ENCODE measurements around the gene CYB5D1.

CYB5D1 gene

GRCh38 chr17:7833795-7834541 lies 23.8 kb upstream of the CYB5D1 start, which contains the start of gene KDM6B:
KDM6B (plus strand) TSS chr17:7834217; CDS start chr17:7845555, 11,338 bp downstream.
- peak; percentile 92 for DNase-seq (ENCODE audit: low read depth)

DNA sequence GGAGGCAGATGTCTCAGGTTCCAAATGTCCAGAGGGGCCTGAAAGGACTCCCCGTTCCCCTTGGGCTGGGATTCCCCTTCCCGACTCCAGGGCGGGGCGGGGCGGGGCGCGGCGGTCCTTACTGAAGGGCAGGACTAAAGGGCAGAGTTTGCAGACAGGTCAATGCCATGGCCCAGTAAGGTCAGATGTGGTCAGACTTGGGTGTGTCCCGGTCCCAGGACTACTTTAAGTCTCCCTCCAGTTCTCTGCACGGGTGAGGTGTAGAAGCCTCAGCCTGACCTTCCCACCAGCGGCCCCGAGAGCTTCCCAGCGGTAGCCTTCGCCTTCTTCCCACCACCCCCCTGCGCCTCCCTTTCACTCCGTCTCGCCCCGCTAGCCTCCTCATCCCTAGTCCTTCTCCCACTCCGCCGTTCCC lies 23.3 kb upstream of the CYB5D1 start:
- DNase-seq (ENCODE audit: low read depth), result no peak

DNA sequence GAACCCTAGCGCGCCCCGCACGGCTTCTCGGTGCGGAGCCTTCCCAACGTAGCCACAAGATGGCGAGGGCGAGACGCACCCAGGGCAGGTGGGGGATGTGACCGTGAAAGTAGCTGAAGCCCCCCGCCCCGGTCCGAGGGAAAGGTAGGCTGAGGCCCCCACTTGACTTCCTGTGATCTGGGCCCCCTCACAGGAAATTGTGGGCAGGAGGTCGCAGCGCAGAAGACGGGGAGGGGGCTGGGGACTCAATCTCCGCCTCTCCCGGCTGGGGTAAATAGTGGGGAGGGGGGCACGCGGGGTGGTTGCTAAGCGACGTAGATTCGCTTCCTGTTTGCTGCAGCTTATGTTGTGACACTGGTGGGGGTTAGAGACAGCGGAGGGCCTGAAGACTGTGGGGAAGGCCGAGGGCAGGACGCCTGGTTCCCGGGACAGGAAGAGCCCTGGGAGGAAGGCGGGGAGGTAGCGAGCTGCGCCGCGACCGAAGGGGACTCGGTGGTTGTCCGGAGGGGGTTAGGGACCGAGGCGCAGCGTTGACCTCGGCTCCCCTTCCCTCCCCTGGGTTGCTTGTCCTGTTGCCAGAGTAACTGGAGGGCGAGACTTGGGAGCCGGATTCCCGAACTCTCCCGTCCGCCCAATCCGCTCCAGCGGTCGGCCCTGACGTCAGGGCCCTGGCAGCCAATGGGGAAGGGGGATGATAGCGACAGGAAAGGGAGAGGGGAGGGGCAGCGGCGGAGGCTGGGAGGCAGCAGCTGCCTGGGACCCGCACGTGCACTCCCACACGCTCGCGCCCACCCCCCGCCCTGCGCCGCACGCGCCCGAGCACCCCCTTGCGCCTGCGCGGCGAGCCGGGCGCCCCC lies 22.6 kb upstream of the CYB5D1 start:
- peak; percentile 99 for DNase-seq (ENCODE audit: low read depth)

GRCh38 chr17:7835814-7836595 lies 21.8 kb upstream of the CYB5D1 start:
- peak; percentile 83 for DNase-seq (ENCODE audit: low read depth)

GRCh38 chr17:7836596-7837407 lies 21.0 kb upstream of the CYB5D1 start:
- peak; percentile 97 for DNase-seq (ENCODE audit: low read depth)

DNA sequence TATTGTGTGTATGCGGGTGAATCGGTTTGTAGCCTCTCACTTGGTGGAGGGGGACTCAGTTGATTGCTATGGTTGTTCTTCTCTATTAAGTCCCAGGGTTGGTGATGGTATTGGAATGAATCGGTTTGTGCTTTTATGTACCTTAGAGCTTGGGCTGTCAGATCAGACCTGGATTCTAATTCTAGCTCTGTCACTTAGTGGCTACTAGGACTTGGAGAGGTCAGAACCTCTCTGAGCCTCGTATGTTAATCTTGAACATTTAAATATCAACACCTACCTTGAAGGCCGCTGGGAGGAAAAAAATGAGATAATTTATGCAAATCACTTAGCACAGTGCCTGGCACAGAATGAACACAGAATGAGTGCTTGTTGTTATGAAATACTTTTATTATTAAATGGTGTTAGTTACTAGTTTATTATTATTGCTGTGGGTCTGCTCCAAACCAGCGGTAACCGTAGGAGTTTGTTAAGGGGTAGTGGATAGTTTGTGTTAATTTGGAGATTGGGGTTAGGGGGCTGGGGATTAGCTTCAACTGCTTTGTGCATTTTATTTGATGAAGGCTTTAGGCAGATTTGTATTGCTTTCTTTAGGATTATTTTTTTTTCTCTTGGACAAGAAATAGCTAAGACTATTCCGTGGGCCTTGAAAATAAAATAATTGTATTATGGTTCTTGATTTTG lies 20.3 kb upstream of the CYB5D1 start:
- DNase-seq (ENCODE audit: low read depth), result no peak

GRCh38 chr17:7838090-7839075 lies 19.4 kb upstream of the CYB5D1 start:
- peak; percentile 83 for DNase-seq (ENCODE audit: low read depth)

DNA sequence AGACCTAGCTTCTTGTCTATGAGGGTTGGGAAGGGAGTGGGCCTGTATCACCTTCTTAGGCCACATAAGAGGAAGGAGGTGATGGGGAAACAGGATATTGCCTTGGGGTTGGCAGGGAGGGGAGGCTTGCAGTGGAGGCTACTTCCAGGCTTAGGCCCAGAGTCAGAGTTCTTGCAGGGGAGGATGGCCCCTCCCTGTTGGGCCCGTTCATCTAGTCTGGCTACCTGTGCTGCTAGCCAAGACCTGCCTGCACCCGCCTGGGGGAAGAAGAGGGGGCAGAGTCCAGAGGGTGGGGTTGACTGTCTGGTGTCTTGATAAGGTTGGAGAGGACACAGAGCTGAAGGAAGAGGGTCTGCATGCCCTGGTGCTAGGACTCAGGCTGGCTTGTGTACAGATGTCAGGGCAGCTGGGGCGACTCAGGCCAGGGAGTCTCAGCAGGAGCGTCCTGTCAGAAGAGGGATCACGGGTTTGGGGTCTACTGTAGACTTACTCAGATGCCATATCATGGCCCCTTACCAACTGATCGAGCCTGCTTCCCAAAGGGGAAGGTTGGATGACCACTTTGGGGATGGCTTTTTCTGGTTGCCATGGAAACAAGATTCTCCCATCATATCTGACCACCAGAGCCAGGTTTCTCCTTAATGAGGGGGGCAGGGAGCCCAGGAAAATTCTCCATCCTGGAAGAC lies 18.5 kb upstream of the CYB5D1 start:
- no peak for DNase-seq (ENCODE audit: low read depth)

GRCh38 chr17:7839876-7840261 lies 17.9 kb upstream of the CYB5D1 start:
- peak; percentile 51 for DNase-seq (ENCODE audit: low read depth)

DNA sequence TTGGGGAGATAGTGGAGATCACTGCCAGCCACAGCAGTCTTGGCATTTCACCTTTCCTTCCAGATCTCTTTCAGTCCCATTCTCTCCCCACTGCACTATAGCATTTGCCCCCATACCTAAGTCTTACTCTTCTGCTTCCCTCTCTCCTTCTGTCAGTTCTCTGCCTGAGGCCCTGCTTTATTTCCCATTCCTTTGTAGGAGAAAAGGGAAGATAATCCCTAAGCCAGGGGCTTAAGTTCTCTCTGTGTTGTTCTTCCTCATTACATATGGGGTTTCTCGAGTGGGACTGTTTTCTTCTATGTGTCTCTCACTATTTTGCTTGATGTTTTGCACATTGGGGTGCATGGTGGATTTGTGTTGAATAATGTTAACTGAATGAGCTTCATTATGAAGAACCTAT lies 17.4 kb upstream of the CYB5D1 start:
- no peak for DNase-seq (ENCODE audit: low read depth)

DNA sequence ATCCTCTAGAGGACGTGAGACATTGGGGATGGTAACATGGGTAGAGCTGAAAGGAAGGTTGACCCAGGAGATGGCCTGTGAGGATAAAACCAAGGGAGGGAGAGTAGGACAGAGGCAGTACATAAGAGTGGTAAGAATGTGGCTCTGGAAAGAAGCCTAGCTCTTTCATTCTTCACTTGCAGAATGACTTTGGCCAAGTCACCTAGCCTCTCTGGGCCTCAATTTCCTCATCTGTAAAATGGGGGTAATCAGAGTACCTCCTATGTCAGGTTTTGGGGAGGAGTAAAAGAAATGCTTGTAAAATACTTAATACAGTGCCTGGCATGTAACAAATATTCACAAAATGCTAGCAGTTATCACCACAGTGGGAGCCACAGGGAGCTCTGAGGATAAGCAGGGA lies 16.9 kb upstream of the CYB5D1 start:
- DNase-seq (ENCODE audit: low read depth), result no peak

DNA sequence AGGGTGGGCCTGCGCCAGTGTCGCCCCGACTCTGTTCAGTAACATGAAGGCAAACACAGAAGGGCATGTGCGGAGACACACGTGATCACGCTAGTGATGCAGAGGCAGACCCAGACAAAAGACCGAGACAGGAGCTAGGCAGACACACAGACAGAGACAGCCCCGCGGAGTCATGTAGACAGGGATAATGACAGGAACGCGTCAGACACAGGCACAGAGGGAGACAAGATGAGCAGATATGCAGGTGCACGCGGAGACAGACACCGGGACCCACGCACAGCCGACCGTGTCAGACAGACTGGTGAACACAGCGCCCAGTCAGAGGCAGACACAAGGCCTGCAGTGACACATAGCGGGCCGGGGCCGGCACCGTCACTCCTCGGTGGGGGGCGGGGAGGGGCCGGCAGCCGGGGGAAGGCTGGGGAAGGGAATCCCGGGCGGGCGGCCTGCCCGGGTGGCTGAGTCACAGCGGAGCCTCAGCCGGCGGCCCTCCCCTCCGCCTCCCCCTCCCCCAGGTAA lies 16.3 kb upstream of the CYB5D1 start:
- peak; percentile 94 for DNase-seq (ENCODE audit: low read depth)

DNA sequence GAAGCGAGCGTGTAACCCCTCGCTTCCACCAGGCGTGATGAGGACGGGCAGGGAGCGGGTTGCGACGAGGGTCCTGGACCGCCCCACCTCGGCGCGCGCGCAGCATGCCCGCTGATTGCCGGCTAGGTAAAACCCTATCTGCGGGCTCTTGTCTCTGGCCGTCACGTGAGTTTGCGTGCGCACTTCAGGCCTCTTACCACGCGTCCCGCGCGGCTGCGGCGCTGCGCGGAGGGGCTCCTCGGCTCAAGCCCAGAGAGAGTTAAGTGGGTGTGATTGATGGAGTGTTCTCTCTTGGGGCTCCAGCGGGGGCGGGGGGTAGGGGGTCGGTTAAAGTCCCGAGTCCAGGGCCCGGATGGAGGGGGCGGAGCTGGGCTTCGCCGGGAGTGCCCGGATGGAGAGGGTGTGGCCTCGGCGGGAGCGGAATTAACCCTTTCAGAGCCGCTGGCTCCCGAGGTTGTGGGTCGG lies 15.9 kb upstream of the CYB5D1 start:
- peak; percentile 83 for DNase-seq (ENCODE audit: low read depth)

GRCh38 chr17:7842380-7843256 lies 15.2 kb upstream of the CYB5D1 start:
- peak; percentile 93 for DNase-seq (ENCODE audit: low read depth)

- DNase-seq (ENCODE audit: low read depth), result peak; percentile 20
Measured at GRCh38 chr17:7843257-7843535, 14.6 kb upstream of the CYB5D1 start.

- peak; percentile 84 for DNase-seq (ENCODE audit: low read depth)
Measured at GRCh38 chr17:7843536-7844291, 14.1 kb upstream of the CYB5D1 start.
